ENCODE data around the gene BTBD9.

GRCh38 chr6:38272222-38272621, 367.5 kb downstream of the BTBD9 start:
- TF ChIP-seq POLR2A (IDR thresholded peaks at IDR 0.05) (no peak), CTCF (IDR thresholded peaks at IDR 0.05) (no peak)

Data from lower leg skin (tissue), 3 donors.